Measurements from ENCODE around the gene PDE4D. TPM values are rescaled to one million over a fixed set of nuclear protein-coding genes. Genes with fewer than 3 reads are reported as not detected.

Gene PDE4D
- total and polyA plus RNA-seq, 4 donors = 12.8 to 167 (median 44.5) TPM

DNA sequence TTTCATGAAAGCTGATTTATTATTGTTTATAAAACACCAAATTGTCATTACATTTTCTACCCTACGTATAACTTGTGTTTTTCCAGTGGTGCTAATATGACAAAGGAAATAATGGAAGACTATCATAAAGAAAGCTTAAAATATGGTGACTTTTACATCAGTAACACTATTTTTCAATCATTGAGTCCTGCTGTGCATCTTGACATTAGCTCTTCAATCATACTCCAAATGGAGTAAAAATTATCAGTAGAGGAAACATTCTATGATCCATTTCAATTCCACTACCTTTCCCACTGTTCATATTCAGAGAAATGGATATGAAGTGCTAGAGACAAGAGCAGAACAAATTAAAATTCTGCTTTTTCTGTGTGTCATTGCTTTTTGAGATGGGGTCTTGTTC is 774.0 kb downstream of the PDE4D start:
- Histone ChIP-seq H3K4me1 (ENCODE audit: control insufficient read depth in 5 of 5, insufficient read depth in 5 of 5, low read length in 5 of 5) (peaks cover 0 to 41% (median 12%) of the 10 kb centered on the region in 5 donors), H3K9ac (ENCODE audit: insufficient read depth in 1 of 2, low read length in 2 of 2) (no peak overlapping the region), H3K27me3 (ENCODE audit: control insufficient read depth in 3 of 3, insufficient read depth in 3 of 3, low read length in 2 of 3) (no peaks in the 10 kb centered on the region), H3K36me3 (ENCODE audit: control insufficient read depth in 4 of 4, insufficient read depth in 4 of 4, low read length in 4 of 4) (no peaks in the 10 kb centered on the region), H3K27ac (ENCODE audit: low read depth in 1 of 2, low read length in 1 of 2) (no peak overlapping the region), H3K9me3 (ENCODE audit: control insufficient read depth in 4 of 4, insufficient read depth in 3 of 4, low read length in 3 of 4) (no peaks in the 10 kb centered on the region), H3K4me3 (no peak overlapping the region)
- no peak for ATAC-seq (ENCODE audit: insufficient read depth, low FRiP score)
- WGBS, 2 donors = 93 to 97% methylated on average over 1 of the region's 1 CpG
- DNase-seq = no peak
- TF ChIP-seq, protein P1, sequence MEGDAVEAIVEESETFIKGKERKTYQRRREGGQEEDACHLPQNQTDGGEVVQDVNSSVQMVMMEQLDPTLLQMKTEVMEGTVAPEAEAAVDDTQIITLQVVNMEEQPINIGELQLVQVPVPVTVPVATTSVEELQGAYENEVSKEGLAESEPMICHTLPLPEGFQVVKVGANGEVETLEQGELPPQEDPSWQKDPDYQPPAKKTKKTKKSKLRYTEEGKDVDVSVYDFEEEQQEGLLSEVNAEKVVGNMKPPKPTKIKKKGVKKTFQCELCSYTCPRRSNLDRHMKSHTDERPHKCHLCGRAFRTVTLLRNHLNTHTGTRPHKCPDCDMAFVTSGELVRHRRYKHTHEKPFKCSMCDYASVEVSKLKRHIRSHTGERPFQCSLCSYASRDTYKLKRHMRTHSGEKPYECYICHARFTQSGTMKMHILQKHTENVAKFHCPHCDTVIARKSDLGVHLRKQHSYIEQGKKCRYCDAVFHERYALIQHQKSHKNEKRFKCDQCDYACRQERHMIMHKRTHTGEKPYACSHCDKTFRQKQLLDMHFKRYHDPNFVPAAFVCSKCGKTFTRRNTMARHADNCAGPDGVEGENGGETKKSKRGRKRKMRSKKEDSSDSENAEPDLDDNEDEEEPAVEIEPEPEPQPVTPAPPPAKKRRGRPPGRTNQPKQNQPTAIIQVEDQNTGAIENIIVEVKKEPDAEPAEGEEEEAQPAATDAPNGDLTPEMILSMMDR (IDR thresholded peaks at IDR 0.05; ENCODE audit: control extremely low read depth, extremely low read depth) = no peak

DNA sequence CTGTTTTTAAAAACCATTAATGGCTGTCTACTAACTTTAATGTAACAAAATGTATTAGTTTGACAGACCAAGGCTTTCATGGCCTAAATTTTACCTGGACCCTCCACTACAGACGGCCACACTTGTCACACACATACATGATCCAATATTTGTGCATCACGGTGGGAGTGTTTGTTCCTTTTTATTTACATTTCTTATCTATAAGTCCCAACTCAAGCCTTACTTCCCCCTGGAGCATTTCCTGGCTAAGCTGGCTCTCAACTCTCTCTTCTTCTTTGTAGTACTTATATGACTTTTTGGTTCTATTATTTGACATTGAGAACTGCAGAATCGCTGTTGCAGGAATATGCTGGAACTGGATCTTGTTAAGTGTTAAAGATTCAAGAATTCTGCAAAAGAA is 776.2 kb downstream of the PDE4D start:
- Histone ChIP-seq H3K9ac (ENCODE audit: insufficient read depth in 1 of 2, low read length in 2 of 2) (no peak overlapping the region), H3K4me1 (ENCODE audit: control insufficient read depth in 5 of 5, insufficient read depth in 5 of 5, low read length in 5 of 5) (peaks cover 0 to 22% (median 12%) of the 10 kb centered on the region in 5 donors), H3K27ac (ENCODE audit: low read depth in 1 of 2, low read length in 1 of 2) (no peak overlapping the region), H3K4me3 (no peak overlapping the region), H3K9me3 (ENCODE audit: control insufficient read depth in 4 of 4, insufficient read depth in 3 of 4, low read length in 3 of 4) (no peaks in the 10 kb centered on the region), H3K27me3 (ENCODE audit: control insufficient read depth in 3 of 3, insufficient read depth in 3 of 3, low read length in 2 of 3) (no peaks in the 10 kb centered on the region), H3K36me3 (ENCODE audit: control insufficient read depth in 4 of 4, insufficient read depth in 4 of 4, low read length in 4 of 4) (no peaks in the 10 kb centered on the region)
- ATAC-seq (ENCODE audit: insufficient read depth, low FRiP score) (peak; percentile 47), DNase-seq (peak in 1 of 3 donors; percentile 41)
- TF ChIP-seq, protein P1 (IDR thresholded peaks at IDR 0.05; ENCODE audit: control extremely low read depth, extremely low read depth) = no peak
- WGBS, 2 donors = 49 to 67% methylated on average over 3 of the region's 3 CpGs

DNA sequence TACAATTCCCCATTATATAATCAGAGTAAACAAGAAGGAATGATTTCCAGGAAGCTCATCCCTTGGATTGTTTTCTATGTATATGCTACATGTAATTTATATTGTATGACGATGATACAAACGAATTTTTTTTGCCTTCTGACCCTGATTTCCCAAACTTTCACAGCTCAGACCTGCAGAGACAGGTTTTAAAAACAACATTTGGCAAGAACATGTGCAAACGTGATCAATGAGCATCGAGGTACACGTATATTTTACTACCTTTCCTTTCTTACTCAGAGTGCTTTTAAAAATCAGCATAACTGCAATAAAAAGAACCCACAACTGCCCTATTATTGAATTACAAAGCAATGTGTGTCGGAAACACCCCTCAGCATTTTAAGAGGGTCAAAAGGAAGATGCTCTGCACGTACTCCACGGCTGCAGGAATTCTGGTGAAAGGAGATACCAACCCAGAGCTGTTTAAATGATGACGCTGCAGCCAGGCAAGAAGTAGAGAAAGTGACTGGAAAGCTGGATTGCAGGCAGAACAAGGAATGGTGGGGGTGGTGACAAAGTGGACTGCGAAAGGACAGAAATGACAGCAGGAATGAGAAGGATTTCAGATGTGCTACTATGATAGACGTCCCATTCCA is 777.2 kb downstream of the PDE4D start:
- DNase-seq (peak; percentile 69 to 77 (median 73)), ATAC-seq (ENCODE audit: insufficient read depth, low FRiP score) (no peak)
- Histone ChIP-seq H3K4me1 (ENCODE audit: control insufficient read depth in 5 of 5, insufficient read depth in 5 of 5, low read length in 5 of 5) (peaks cover 0 to 22% (median 12%) of the 10 kb centered on the region in 5 donors), H3K36me3 (ENCODE audit: control insufficient read depth in 4 of 4, insufficient read depth in 4 of 4, low read length in 4 of 4) (no peaks in the 10 kb centered on the region), H3K27me3 (ENCODE audit: control insufficient read depth in 3 of 3, insufficient read depth in 3 of 3, low read length in 2 of 3) (no peaks in the 10 kb centered on the region), H3K9ac (ENCODE audit: insufficient read depth in 1 of 2, low read length in 2 of 2) (no peak overlapping the region), H3K9me3 (ENCODE audit: control insufficient read depth in 4 of 4, insufficient read depth in 3 of 4, low read length in 3 of 4) (no peaks in the 10 kb centered on the region), H3K27ac (ENCODE audit: low read depth in 1 of 2, low read length in 1 of 2) (no peak overlapping the region), H3K4me3 (no peak overlapping the region)
- TF ChIP-seq, protein P1 (IDR thresholded peaks at IDR 0.05; ENCODE audit: control extremely low read depth, extremely low read depth) = no peak
- 79 to 85% methylated on average over 11 of the region's 11 CpGs for WGBS, 2 donors

- no peaks in the 10 kb centered on the region for H3K36me3 ChIP-seq (ENCODE audit: control insufficient read depth in 4 of 4, insufficient read depth in 4 of 4, low read length in 4 of 4)
- no peaks in the 10 kb centered on the region for H3K9me3 ChIP-seq (ENCODE audit: control insufficient read depth in 4 of 4, insufficient read depth in 3 of 4, low read length in 3 of 4)
- H3K4me1 ChIP-seq (ENCODE audit: control insufficient read depth in 5 of 5, insufficient read depth in 5 of 5, low read length in 5 of 5) = peaks cover 0 to 22% (median 12%) of the 10 kb centered on the region in 5 donors
- no peak overlapping the region for H3K9ac ChIP-seq (ENCODE audit: insufficient read depth in 1 of 2, low read length in 2 of 2)
- DNase-seq (no peak), ATAC-seq (ENCODE audit: insufficient read depth, low FRiP score) (no peak)
- H3K27ac ChIP-seq (ENCODE audit: low read depth in 1 of 2, low read length in 1 of 2) = no peak overlapping the region
- H3K27me3 ChIP-seq (ENCODE audit: control insufficient read depth in 3 of 3, insufficient read depth in 3 of 3, low read length in 2 of 3) = no peaks in the 10 kb centered on the region
- no peak overlapping the region for H3K4me3 ChIP-seq
- TF ChIP-seq, protein P1 (IDR thresholded peaks at IDR 0.05; ENCODE audit: control extremely low read depth, extremely low read depth) = no peak
Measured at GRCh38 chr5:59115345-59115744, 778.2 kb downstream of the PDE4D start.

Data from lung (tissue), 12 donors.